DMS 273 (cell line): ENCODE results near the gene PZP.

Experiments
- DNase-seq: peaks from one replicate; lab custom pipeline; 2025; ENCODE audit not compliant: unreplicated experiment; lab: John Stamatoyannopoulos, UW

PZP gene

DNA sequence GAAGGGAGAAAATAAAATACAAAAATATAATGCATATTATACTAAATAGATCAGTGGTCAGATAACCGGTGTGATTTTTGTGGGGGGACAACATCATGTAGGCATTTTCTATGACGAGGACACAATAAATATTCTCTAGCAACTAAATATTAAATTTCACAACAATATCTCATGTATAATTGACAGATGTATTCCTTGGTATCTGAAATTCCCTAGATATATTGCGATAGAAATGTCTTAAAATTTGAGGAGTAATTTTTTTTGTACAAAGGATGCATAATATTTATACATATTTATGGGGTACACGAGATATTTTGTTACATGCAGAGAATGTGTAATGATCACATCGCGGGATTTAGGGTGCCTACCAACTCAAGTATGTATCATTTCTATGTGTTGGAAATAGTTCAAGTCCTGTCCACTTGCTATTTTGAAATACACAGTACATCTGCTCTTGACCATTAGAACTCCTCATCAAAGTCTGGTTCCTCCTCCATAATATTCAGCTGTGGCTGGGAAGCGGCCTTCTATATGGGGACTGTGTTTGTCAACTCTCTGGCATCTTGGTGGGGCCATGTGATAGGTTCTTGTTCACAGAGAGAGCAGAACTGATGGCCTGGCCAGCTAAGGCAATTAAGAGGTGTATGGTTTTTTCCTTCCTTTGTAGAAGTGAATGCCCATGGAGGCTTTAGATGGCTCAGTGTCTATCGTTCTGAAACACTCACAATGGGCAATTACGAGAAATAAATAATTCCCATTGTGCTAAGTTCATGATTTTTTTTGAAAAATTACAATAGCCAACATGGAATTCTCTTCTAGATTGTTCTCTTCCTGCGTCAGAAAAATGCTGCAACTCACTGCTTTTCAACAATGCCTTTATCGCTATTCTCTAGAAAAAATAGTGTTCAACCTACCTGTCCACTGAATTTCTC is 101.3 kb downstream of the PZP start:
- DNase-seq: no peak

- no peak for DNase-seq
Measured at GRCh38 chr12:9106067-9106466, 102.1 kb downstream of the PZP start.

GRCh38 chr12:9104767-9105423 is 103.3 kb downstream of the PZP start:
- no peak for DNase-seq

GRCh38 chr12:9104087-9104486 is 104.1 kb downstream of the PZP start:
- DNase-seq: no peak

GRCh38 chr12:9103050-9103849 is 104.9 kb downstream of the PZP start:
- DNase-seq: no peak

- no peak for DNase-seq
Measured at GRCh38 chr12:9101018-9101687, 107.0 kb downstream of the PZP start.

GRCh38 chr12:9099552-9100190 is 108.5 kb downstream of the PZP start:
- no peak for DNase-seq
